Right lobe of liver (tissue), 6 donors: ENCODE measurements around the gene SUGCT. TPM values are rescaled to one million over a fixed set of nuclear protein-coding genes. Genes with fewer than 3 reads are reported as not detected.

Source experiments
- ATAC-seq, 4 donors: fragments of 200-7000 bp; cut with Tn5 transposase; one replicate each; pipeline ENCODE4 v1.9.1; 2020; ENCODE audit warnings: mild to moderate bottlenecking in 4 of 4, moderate library complexity in 4 of 4
- DNase-seq, 3 donors: peaks; one replicate each; pipeline ENCODE4 v3.0.0-alpha.2; 2020
- H3K27ac ChIP-seq, 3 donors: fragments of 200-600 bp; one replicate each; pipeline ENCODE4 v1.8.0; 2022
- H3K27me3 ChIP-seq, 2 donors: fragments of 200-600 bp; one replicate each; pipeline ENCODE4 v1.8.0; 2022
- H3K36me3 ChIP-seq, 4 donors: fragments of 200-600 bp; sonication (generic) in 1 of 4; one replicate each; pipeline versions ENCODE4 v1.5.1 to v1.8.0; 2017 to 2022; ENCODE audit warnings: control low read depth in 1 of 4
- H3K4me1 ChIP-seq, 4 donors: fragments of 200-600 bp; sonication (generic) in 1 of 4; one replicate each; pipeline versions ENCODE4 v1.5.1 to v1.8.0; 2017 to 2022; ENCODE audit warnings: control low read depth in 1 of 4
- H3K4me3 ChIP-seq, 3 donors: fragments of 200-600 bp; one replicate each; pipeline ENCODE4 v1.8.0; 2022
- H3K9me3 ChIP-seq, 4 donors: fragments of 200-600 bp; sonication (generic) in 1 of 4; one replicate each; pipeline versions ENCODE4 v1.5.1 to v1.8.0; 2017 to 2022; ENCODE audit warnings: control low read depth in 1 of 4
- POLR2A ChIP-seq: fragments of 450-650 bp; IDR thresholded peaks from one replicate; pipeline ENCODE4 v1.6.1; 2017; ENCODE audit warnings: antibody characterized with exemption, mild to moderate bottlenecking
- WGBS: methylation state at CpG from one replicate; pipeline ENCODE4 v1.1.6; 2018; ENCODE audit warnings: low coverage, low lambda C conversion rate; ENCODE audit not compliant: insufficient coverage; ENCODE audit errors: missing lambda C conversion rate; 5-methylcytosine and 5-hydroxymethylcytosine counted together
- intact Hi-C, 2 donors: fragments of 100-400 bp; cut with DNase I; formaldehyde crosslinking; loops; one replicate each; pipeline versions ENCODE4 v1.11.2 to v1.14.1; 2022
- total RNA-seq, 6 experiments: library from RNA; depleted of rRNA in 2 of 6; stranded (reverse); fragments of >200 nt in 2 of 6; fragmentation: NEBNext Ultra II Directional in 3 of 6; extraction: Animal tissue kit (Norgen Biotek cat#: 25700) in 3 of 6; gene quantifications; one replicate each; pipeline versions ENCODE4 v1.1.0 to v1.2.4, GENCODE V29; 2016 to 2023
- TF ChIP-seq, protein P1 (sequence below), 4 donors: fragments of 200-600 bp in 3 of 4; fragments of 450-650 bp in 1 of 4; IDR thresholded peaks; one replicate each; pipeline versions ENCODE4 v1.5.1 to v1.8.0; 2016 to 2022; ENCODE audit warnings: antibody characterized with exemption in 4 of 4, mild to moderate bottlenecking in 2 of 4
- donor health status: DM: no; HTN: yes; CAD: no.
- donor health status: DM: no; HTN: no; CAD: no.
- donor health status: DM: no; HTN: no; CAD: no.
- donor health status: DM: no; HTN: yes; CAD: no.
- donor health status: DM: no; HTN: yes; CAD: no.

SUGCT gene
- total RNA-seq, 6 experiments from 2014 or later, result 10.1 to 21.0 (median 14.2) TPM

DNA sequence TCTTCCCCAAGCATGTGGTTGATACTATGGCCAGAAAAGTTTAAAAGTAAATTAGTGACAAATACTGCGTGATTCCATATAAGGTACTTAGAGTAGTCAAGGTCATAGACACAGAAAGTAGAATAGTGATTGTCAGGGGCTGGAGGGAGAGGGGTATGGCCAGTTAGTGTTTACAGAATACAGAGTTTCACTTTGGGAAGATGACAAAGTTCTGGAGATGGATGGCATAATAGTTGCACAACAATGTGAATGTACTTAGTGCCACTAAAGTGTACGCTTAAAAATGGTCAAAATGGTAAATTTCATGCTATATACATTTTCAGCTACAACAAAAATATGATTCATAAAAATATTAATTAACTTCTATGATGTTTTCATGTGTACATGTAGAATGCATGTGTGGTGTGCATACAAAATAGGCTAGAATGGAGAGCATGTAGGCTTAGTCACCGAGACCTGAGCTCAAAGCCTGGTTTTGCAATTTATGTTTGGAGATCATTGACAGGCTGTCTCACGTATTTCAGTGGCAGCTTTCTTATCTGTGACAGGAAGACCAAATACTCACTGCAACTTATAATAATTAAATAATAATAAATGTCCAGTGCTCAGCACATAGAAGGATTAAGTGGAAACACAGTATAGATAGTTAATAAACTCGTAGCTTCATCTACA lies 625.6 kb downstream of the SUGCT start:
- Histone ChIP-seq H3K9me3 (no peaks in the 10 kb centered on the region), H3K4me3 (no peak overlapping the region), H3K27ac (peak overlapping the region; percentile 24 to 70 (median 53)), H3K4me1 (peaks cover 0 to 49% (median 20%) of the 10 kb centered on the region in 4 donors), H3K36me3 (no peaks in the 10 kb centered on the region), H3K27me3 (no peaks in the 10 kb centered on the region)
- WGBS, result 27% methylated on average over 5 of the region's 5 CpGs
- DNase-seq, result no peak
- TF ChIP-seq, protein P1, sequence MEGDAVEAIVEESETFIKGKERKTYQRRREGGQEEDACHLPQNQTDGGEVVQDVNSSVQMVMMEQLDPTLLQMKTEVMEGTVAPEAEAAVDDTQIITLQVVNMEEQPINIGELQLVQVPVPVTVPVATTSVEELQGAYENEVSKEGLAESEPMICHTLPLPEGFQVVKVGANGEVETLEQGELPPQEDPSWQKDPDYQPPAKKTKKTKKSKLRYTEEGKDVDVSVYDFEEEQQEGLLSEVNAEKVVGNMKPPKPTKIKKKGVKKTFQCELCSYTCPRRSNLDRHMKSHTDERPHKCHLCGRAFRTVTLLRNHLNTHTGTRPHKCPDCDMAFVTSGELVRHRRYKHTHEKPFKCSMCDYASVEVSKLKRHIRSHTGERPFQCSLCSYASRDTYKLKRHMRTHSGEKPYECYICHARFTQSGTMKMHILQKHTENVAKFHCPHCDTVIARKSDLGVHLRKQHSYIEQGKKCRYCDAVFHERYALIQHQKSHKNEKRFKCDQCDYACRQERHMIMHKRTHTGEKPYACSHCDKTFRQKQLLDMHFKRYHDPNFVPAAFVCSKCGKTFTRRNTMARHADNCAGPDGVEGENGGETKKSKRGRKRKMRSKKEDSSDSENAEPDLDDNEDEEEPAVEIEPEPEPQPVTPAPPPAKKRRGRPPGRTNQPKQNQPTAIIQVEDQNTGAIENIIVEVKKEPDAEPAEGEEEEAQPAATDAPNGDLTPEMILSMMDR (IDR thresholded peaks at IDR 0.05), result no peak
- TF ChIP-seq POLR2A, result no peak
- intact Hi-C loops, result no loop called here
- ATAC-seq, result peak; percentile 73 to 80 (median 78)

DNA sequence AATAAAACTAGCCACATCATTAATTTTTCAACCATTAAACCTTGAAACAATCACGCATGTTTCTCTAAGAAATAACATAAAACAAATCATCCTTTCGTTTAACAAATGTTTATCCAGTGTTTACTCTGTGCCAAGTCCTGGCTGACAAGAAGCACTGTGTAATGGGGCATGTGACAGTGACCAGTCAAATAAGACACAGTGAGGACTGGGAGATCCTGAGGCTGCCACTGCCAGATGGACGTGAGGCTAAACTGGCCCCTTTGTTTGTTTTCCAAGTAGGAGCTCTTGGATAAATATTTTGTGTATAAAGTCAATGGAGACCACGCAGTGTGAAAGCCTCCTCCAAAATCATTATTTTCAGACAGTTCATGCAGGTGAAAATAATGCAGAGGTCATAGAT lies 626.2 kb downstream of the SUGCT start:
- no peak for TF ChIP-seq POLR2A
- TF ChIP-seq, protein P1 (IDR thresholded peaks at IDR 0.05), result no peak
- H3K4me3 ChIP-seq, result no peak overlapping the region
- H3K36me3 ChIP-seq, result no peaks in the 10 kb centered on the region
- peaks cover 0 to 43% (median 17%) of the 10 kb centered on the region in 4 donors for H3K4me1 ChIP-seq
- H3K9me3 ChIP-seq, result no peaks in the 10 kb centered on the region
- no peaks in the 10 kb centered on the region for H3K27me3 ChIP-seq
- peak; percentile 43 to 66 (median 64) for DNase-seq
- intact Hi-C loops, result no loop called here
- H3K27ac ChIP-seq, result peak overlapping the region; percentile 24 to 70 (median 39)
- WGBS, result 22% methylated on average over 4 of the region's 4 CpGs
- peak; percentile 73 to 88 (median 80) for ATAC-seq

DNA sequence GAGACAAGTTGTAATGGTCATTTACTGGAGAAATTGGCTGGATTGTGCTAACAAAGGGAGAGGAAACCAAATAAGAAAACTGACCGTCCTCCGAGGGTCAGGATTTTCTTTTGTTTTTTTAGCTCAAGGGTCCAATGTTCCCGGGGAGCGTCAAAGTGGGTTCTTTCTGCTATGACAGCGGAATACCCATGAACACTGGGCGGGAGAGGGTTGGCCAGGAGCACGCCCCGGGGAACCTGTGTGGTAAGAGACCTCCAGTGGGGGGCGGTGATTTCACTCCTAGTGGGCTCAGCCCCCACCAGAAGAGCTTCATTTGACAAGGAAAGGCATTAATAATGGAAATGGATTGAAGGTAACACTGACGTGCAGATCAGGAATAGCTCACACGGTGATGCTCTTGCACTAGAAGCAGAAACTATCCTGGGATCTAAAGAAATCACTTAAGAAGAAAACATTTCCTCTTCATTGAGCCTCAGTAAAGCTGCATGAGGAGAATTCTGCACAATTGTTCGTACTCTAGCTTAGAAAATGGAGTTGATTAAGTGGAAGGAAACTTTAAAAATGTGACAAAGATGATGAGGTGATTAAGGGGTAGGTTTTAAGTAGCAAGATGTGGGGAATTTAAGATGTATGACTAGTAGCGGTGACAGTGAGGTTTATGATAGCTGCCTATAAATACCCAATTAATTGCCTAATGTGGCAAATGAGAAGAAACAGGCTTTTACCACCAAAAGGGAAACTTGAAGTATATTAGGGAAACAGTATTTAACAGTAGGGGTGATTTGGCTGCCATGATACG lies 627.2 kb downstream of the SUGCT start:
- H3K36me3 ChIP-seq, result no peaks in the 10 kb centered on the region
- 85% methylated on average over 14 of the region's 14 CpGs for WGBS
- peak overlapping the region in 2 of 3 donors; percentile 39 to 70 for H3K27ac ChIP-seq
- ATAC-seq (no peak), DNase-seq (no peak)
- no peak overlapping the region for H3K4me3 ChIP-seq
- TF ChIP-seq POLR2A, result no peak
- TF ChIP-seq, protein P1 (IDR thresholded peaks at IDR 0.05), result no peak
- no peaks in the 10 kb centered on the region for H3K9me3 ChIP-seq
- H3K4me1 ChIP-seq, result peaks cover 0 to 34% (median 12%) of the 10 kb centered on the region in 4 donors
- intact Hi-C loops, result no loop called here
- no peaks in the 10 kb centered on the region for H3K27me3 ChIP-seq

DNA sequence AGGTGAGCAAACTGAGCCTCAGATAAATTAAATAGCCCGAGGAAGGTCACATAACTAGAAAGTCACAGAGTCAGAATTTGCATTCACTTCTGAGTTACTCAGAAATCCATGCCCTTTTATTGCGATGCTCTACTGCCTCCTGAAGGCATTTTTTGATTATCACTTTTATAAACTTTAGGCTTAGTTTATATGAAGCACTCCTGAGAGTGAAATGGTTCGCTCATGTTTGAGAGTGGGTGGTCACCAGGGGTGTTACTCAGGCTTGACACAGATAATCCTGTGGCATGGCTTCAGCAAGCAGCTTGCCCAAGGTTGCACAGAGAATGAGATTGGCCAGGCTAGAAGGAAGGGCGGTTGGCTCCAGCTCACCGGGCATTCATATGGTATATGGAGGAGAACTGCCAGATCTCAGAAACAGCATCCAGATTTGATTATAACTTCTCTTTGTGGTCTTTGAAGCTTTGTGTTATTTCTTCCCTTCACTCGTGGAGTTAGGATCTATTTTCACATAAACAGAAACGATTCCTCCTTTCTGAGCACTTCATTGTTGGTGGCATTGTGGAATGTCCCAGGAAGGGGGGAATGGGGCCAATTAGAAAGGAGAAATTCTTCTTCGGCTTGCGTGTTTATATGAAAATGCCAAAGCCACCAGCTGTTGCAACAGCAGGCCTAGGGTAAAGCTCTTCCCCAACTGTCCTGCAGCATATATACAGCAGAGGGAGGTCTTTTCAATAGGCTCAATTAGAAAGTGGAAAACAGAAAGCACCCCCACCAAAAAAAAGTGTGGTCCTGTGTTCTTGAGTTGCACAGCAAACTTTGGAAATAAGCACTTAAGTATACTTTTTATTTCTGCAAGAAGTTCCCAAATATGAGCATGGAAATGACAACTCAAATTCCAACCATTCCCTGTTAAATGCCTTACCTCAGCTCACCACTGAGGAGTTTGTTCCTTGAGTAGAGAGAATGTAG lies 628.8 kb downstream of the SUGCT start:
- H3K27me3 ChIP-seq, result no peaks in the 10 kb centered on the region
- peaks cover 0 to 23% (median 10%) of the 10 kb centered on the region in 4 donors for H3K4me1 ChIP-seq
- no peak for DNase-seq
- 76% methylated on average over 9 of the region's 9 CpGs for WGBS
- no peak for ATAC-seq
- intact Hi-C loops, result no loop called here
- H3K27ac ChIP-seq, result no peak overlapping the region
- H3K9me3 ChIP-seq, result no peaks in the 10 kb centered on the region
- TF ChIP-seq, protein P1 (IDR thresholded peaks at IDR 0.05), result peak in 1 of 4 donors; percentile 16
- TF ChIP-seq POLR2A, result no peak
- H3K4me3 ChIP-seq, result no peak overlapping the region
- no peaks in the 10 kb centered on the region for H3K36me3 ChIP-seq
